ENCODE data around the gene SHOC1.

The SHOC1 gene

DNA sequence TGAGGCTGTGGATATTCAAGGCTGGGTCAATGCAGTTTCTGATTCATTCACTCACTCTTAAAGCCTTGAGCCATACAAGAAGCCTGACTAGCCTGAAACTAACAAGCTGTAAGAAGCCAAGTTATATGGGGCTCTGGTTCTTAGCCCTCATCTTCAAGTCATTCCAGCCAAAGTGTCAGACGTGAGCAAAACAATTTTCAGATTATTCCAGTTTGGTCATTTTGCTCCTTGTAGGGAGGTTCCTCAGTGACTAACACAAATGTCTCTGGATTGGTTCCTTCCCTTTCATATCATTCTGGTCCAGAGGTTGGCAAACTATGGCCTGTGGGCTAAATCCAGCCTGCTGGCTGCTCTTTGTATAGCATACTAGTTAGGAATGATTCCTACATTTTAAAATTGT is 12.5 kb upstream of the SHOC1 start:
- in situ Hi-C loops (cut with MboI; ENCODE audit: low pct_unique_long_range_greater_than_20kb, low sequenced_read_pairs, unreplicated experiment), result no loop called here
- DNase-seq (ENCODE audit: low spot score), result no peak
- TF ChIP-seq, protein P1, sequence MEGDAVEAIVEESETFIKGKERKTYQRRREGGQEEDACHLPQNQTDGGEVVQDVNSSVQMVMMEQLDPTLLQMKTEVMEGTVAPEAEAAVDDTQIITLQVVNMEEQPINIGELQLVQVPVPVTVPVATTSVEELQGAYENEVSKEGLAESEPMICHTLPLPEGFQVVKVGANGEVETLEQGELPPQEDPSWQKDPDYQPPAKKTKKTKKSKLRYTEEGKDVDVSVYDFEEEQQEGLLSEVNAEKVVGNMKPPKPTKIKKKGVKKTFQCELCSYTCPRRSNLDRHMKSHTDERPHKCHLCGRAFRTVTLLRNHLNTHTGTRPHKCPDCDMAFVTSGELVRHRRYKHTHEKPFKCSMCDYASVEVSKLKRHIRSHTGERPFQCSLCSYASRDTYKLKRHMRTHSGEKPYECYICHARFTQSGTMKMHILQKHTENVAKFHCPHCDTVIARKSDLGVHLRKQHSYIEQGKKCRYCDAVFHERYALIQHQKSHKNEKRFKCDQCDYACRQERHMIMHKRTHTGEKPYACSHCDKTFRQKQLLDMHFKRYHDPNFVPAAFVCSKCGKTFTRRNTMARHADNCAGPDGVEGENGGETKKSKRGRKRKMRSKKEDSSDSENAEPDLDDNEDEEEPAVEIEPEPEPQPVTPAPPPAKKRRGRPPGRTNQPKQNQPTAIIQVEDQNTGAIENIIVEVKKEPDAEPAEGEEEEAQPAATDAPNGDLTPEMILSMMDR (IDR thresholded peaks at IDR 0.05; ENCODE audit: extremely low read depth, insufficient read depth, missing control alignments), result no peak

DNA sequence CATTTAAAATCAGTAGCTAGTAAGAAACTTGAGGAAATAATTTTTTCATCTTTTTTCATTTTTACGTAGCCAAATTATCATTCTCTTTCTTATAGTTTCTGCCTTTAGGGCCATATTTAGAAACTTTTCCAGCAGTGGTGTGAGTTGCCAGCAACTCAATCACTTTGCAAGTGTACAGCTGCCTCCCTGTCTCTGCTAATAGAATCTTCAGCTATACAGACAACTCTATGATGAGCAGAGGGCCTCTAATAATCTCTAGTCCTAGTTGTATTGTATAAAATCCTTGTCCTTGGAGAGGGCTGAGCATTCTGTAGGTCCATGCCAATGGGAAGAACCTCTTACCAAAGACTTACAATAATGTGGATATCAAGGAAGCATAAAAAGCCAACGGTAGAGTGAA is 11.5 kb upstream of the SHOC1 start:
- TF ChIP-seq, protein P1 (IDR thresholded peaks at IDR 0.05; ENCODE audit: extremely low read depth, insufficient read depth, missing control alignments), result no peak
- DNase-seq (ENCODE audit: low spot score), result no peak
- in situ Hi-C loops (cut with MboI; ENCODE audit: low pct_unique_long_range_greater_than_20kb, low sequenced_read_pairs, unreplicated experiment), result no loop called here

DNA sequence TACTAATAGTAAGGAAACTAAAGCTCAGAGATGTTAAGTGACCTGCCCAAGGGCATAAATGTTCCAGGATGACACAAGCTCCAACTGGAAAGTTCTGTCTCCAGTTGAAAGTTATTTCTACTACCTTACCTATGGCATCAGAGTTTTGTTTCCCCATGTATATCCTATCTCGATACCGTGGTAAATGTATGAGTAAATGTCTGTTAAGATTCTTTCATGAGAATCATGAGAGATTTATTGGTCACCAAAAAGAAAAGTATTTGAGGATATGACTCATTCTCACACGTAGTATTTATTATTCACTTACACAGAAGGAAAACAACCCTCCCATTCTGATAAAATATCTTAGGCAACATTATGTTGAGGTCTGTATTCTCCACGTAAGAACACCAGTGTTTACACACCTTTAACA is 11.1 kb upstream of the SHOC1 start:
- DNase-seq (ENCODE audit: low spot score), result no peak
- in situ Hi-C loops (cut with MboI; ENCODE audit: low pct_unique_long_range_greater_than_20kb, low sequenced_read_pairs, unreplicated experiment), result no loop called here
- TF ChIP-seq, protein P1 (IDR thresholded peaks at IDR 0.05; ENCODE audit: extremely low read depth, insufficient read depth, missing control alignments), result no peak

DNA sequence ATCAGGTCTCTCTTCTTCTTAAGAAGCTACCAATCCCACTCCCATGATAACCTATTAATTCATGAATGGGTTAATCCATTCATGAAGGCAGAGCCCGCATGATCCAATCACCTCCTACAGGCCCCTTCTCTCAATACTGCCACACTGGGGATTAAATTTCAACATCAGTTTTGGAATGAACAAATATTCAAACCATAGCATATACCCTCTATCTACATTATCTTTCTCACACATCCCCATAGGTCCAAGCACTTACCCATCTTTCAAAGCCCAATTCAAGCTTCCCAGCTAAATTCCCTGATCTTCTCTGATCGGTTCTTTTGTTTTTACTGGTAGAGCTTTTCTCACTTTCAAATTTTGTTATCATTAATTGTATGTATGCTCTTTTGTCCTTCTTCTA is 10.5 kb upstream of the SHOC1 start:
- TF ChIP-seq, protein P1 (IDR thresholded peaks at IDR 0.05; ENCODE audit: extremely low read depth, insufficient read depth, missing control alignments), result no peak
- in situ Hi-C loops (cut with MboI; ENCODE audit: low pct_unique_long_range_greater_than_20kb, low sequenced_read_pairs, unreplicated experiment), result no loop called here
- no peak for DNase-seq (ENCODE audit: low spot score)

DNA sequence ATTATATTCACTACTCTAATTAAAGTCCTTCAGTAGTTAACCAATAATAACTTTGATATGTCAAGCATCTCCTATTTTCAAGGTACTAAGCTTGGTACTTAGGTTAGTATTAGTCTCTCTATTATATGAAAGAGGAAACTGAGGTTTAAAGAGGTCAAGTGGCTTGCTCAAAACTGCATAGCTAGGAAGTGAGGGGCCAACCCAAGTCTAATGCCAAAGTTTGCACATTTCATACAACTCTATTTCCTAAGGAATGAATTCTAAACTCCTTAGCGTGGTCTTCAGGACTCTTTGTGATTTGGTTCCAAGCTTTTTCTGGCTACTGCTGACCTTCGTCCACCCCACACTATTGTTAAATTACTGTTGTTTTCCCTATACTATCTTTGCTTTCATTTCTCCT is 9.9 kb upstream of the SHOC1 start:
- in situ Hi-C loops (cut with MboI; ENCODE audit: low pct_unique_long_range_greater_than_20kb, low sequenced_read_pairs, unreplicated experiment), result no loop called here
- TF ChIP-seq, protein P1 (IDR thresholded peaks at IDR 0.05; ENCODE audit: extremely low read depth, insufficient read depth, missing control alignments), result no peak
- DNase-seq (ENCODE audit: low spot score), result no peak

DNA sequence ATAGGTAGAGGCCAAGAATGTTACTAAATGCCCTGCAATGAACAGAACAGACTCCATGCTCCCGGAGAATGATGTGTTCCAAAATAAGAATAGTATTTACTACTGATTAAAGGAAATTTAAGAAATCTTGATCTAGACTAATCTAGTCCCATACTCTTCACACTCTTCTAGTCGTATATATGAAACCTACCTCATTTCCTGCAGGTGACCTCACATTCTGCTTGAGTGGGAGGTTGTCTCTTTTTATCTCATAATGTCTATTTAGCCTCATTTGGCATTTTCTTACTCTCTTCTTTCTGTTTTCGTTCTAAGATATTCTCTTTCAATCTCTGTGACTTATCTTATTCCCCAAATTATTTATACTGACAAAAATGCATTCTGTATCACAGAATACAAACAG is 9.2 kb upstream of the SHOC1 start:
- TF ChIP-seq, protein P1 (IDR thresholded peaks at IDR 0.05; ENCODE audit: extremely low read depth, insufficient read depth, missing control alignments), result no peak
- in situ Hi-C loops (cut with MboI; ENCODE audit: low pct_unique_long_range_greater_than_20kb, low sequenced_read_pairs, unreplicated experiment), result no loop called here
- peak; percentile 37 for DNase-seq (ENCODE audit: low spot score)
